ENCODE measurements around the gene GH1.
"Not testable (repeated sequence)": the region's sequence is repeated elsewhere in the genome, so short reads cannot be mapped to it uniquely, and the experiment has no call there.

GH1 gene

DNA sequence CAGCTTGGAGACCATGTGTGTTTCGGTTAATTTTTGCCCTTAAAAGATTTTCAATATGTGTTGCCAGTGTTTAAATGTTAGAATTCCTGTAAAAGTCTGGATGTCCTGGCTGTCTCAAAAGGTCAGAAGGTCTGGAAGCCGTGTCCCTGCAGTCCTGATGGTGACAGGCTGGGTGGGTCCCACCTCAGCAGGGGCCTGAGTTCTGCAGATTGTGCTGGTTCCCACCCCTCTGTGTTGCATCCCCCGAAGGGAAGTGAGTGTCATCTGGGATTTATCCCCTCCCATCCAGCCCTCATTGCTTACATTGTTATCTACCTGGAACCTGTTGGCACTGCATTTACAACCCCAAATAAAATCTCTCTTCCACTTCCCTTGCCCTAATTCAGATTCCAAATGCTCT, 24.6 kb downstream of the GH1 start:
- not testable (repeated sequence) for DNase-seq

DNA sequence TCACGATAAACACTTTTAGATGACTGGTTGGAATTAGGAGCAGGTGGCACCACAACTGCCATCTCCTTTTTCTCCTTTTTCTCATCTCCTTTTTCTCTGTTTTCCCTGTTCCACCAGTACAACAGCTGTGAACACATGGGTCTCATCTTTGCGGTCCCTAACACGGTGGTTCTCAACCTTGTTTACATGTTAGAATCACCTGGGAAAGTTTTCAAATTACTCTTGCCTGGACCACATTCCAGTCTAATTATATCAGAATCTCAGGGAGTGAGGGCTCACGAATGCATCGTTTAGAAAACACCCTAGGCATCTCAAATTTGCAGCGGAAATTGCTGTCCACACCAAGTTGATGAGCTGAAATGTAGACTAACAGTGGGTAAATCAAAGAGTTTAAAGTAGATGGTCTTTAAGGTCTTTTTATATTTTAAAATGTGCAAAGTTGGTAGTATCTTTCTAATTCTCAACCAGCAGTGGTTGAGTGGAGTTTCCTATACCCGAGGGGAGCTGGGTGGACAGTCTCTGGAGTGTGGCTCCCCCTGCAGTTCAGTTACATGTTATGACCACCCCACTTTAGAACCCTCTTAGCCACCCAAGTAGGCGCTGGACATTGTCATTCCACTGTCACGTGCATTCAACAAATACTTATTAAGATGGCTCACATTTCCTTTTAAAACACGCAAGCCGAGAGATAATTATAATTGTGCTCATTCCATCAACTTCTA, 26.2 kb downstream of the GH1 start:
- DNase-seq, result not testable (repeated sequence)

DNA sequence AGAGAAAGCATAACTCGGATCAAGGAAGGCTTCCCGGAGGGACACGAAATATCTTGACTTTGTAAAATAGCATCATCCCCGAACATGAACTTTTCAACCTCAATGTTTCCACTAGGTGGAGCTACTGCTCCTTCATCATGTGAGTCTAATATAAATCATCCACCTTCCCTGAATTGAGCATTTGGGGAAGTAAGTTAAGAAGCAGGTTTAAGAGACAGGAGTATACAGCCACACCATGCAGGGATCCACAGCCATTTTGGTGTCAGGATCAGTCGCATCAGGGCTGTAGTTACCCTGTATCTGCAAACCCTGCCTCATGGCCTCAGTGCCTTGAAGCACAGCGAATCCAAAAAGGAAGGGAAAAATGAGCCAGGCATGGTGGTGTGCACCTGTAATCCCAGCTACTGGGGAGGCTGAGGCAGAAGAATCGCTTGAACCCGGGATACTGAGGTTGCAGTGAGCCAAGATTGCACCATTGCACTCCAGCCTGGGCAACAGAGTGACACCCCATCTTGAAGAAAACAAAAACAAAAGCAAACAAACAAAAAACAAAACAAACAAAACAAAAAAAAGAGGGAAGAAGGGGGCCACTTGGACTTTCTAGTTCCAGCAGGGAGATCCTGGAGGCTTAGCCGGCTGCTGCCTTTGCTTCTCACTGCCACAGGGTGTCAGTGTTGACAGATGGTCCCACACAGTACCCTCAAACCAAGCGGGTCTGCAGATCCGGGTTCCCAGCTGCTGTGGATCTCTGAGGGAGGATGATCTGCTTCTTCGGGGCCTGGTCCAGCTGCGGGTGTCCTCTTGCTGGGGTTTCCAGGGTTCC, 29.4 kb downstream of the GH1 start:
- peak; percentile 45 for DNase-seq

DNA sequence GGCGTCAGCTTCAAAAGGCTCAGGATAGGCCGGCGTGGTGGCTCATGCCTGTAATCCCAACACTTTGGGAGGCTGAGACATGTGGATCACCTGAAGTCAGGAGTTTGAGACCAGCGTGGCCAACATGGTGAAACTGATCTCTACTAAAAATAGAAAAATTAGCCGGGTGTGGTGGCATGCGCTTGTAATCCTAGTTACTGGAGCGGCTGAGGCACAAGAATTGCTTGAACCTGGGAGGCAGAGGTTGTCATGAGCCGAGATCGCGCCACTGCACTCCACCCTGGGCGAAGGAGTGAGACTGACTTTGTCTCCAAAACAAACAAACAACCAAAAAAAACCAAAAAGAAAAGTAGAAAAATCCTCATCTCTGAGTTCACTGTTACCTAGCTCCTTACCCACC, 33.5 kb downstream of the GH1 start:
- DNase-seq, result not testable (repeated sequence)

DNA sequence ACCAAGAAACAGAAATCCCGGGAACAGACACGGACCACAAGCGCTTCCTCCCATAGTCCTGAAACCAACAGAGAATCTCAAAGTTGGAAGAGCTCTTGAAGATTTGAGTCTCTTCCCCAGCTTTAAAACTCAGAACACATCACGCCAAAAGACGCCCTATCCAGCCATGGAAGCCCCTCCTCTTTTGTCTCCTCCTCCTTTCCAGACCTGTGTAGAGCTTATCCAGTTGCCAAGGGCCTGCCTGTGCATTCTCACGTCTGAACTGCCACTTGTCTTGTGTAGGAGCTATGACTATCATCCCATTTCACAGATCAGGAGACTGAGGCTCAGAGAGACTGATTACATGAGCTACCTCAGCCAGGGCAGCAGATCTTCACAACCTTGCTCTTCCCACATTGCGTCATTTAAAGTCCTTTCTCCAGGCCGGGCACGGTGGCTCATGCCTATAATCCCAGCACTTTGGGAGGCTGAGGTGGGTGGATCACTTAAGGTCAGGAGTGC, 36.0 kb downstream of the GH1 start:
- not testable (repeated sequence) for DNase-seq

DNA sequence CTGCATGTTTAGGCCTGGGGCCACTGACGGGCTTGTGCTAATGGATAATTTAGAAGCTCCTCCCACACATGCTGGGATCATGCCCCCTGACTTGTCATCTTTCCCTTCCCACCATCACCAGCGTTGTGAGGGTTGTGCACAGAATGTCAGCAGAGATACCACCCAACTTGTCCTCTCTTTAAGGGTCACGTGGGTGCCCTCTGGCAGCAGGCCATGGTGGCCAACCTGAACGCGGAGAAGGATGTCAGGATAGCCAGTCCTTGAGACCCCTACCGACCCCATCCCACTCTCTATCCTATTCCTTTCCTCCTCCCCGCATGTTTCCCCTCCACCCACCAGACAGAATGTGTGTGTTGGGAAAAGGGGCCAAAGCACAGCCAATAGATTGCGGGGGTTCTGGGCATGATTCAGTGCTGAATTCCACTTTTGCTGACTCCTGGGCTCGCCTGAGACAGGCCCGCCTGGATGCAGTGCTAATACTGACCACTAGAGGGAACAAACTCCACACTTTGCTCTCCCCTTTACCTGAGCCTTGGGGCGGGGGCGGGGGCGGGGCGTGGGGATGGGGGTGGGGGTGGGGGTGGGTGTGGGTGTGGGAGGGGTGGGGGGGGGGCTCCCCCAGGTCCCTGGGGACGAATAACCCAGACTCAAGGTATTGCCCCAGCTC, 36.6 kb downstream of the GH1 start, which contains the start of gene GH2:
Gene GH2, minus strand, starts transcription at position 10 of the 667 bp plus-strand sequence. CDS start 143 bp downstream, outside the sequence.
- DNase-seq, result peak; percentile 65

DNA sequence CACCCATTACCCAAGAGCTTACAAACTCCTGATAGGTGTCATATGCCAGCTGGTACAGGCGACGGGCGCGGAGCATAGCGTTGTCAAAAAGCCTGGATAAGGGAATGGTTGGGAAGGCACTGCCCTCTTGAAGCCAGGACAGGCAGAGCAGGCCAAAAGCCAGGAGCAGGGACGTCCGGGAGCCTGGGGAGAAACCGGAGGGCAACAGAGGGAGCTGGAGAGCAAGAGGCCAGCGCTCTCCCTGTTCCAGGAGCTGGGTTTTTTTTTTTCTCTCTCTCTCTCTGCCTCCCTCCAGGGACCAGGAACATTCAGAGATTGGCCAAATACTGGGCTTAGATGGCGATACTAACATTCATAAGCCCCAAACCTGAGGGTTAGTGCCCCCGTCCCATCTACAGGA, 37.3 kb downstream of the GH1 start:
- not testable (repeated sequence) for DNase-seq

DNA sequence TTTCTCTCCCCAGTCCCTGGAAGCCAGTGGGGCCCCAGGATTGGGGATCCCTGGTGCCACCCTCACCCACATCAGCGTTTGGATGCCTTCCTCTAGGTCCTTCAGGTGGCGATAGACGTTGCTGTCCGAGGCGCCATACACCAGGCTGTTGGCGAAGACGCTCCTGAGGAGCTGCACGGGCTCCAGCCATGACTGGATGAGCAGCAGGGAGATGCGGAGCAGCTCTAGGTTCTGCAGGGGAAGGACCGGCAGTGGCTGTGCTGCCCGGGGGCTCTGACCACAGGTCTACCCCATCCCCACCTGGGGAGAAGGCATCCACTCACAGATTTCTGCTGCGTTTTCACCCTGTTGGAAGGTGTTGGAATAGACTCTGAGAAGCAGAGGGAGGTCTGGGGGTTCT, 37.9 kb downstream of the GH1 start:
- DNase-seq, result no peak

DNA sequence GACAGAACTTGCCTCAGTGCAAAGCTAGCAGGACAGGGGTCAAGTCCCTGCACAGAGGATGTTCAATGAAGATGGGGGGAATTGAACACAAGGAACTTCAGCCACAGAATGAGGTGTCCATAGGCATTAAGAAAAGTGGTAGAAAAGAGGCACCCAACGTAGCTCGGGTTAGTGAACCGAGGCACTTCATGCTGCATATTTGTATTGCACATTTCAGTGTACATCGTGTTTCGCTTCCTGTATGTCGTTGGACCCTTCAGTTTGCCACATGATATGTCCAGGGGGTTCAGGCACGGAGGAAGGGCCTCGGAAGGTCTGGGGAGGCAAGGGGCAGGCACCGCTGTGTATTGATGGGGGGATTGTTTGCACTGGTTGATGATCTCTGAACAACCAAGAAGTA, 40.2 kb downstream of the GH1 start:
- DNase-seq, result not testable (repeated sequence)

DNA sequence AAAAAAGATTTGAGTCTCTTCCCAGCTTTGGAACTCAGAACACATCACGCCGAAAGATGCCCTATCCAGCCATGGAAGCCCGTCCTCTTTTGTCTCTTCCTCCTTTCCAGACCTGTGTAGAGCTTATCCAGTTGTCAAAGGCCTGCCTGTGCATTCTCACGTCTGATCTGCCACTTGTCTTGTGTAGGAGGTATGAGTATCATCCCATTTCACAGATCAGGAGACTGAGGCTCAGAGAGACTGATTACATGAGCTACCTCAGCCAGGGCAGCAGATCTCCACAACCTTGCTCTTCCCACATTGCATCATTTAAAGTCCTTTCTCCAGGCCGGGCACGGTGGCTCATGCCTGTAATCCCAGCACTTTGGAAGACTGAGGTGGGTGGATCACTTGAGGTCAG, 43.9 kb downstream of the GH1 start:
- not testable (repeated sequence) for DNase-seq

DNA sequence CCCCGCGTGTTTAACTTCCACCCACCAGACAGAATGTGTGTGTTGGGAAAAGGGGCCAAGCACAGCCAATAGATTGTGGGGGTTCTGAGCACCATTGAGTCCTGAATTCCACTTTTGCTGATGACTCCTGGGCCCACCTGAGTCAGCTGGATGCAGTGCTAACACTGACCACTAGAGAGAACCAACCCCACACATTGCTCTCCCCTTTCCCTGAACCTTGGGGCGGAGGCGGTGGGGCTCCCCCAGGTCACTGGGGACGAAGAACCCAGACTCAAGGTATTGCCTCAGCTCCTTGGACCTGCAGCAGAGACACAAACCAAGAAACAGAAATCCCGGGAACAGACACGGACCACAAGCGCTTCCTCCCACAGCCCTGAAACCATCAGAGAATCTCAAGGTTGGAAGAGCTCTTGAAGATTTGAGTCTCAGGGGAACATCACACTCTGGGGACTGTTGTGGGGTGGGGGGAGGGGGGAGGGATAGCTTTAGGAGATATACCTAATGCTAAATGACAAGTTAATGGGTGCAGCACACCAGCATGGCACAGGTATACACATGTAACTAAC, 44.5 kb downstream of the GH1 start:
- DNase-seq, result not testable (repeated sequence)

DNA sequence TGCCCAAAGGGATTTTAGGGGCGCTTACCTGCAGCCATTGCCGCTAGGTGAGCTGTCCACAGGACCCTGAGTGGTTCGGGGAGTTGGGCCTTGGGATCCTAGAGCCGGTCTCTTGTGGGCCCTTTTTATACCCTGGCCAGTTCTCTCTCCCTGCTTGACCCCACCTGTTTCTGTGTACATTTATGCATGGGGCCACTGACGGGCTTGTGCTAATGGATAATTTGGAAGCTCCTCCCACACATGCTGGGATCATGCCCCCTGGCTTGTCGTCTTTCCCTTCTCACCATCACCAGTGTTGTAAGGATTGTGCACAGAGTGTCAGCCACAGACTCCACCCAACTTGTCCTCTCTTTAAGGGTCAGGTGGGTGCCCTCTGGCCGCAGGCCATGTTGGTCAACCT, 45.1 kb downstream of the GH1 start, which contains the start of gene CSH2:
Gene CSH2, minus strand, starts transcription at position 101 of the 400 bp plus-strand sequence. Its CDS starts 63 bp downstream, at position 38.
- DNase-seq, result not testable (repeated sequence)

DNA sequence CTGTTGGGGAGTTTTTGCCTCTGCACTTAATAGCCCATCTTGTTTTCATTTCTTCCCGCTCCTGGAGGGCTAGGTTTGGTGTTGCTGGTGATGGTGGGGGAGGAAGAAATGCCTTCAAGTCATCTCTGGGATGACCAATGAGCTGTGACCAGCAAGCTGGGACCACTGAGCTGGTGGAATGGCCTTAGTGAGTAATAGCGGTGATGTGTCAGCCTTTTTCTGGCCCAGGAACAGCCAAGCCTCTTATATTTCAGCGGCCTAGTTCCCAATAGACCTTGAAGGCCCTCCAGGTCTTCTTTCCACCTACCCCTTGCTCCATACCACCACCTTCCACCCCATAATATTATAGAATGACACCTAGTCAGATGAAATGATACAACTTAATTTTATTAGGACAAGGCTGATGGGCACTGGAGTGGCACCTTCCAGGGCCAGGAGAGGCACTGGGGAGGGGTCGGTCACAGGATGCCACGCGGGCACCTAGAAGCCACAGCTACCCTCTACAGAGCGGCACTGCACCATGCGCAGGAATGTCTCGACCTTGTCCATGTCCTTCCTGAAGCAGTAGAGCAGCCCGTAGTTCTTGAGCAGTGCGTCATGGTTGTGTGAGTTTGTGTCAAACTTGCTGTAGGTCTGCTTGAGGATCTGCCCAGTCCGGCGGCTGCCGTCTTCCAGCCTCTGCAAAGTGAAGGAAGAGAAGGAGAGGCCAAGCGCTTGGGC, 46.8 kb downstream of the GH1 start:
- not testable (repeated sequence) for DNase-seq

DNA sequence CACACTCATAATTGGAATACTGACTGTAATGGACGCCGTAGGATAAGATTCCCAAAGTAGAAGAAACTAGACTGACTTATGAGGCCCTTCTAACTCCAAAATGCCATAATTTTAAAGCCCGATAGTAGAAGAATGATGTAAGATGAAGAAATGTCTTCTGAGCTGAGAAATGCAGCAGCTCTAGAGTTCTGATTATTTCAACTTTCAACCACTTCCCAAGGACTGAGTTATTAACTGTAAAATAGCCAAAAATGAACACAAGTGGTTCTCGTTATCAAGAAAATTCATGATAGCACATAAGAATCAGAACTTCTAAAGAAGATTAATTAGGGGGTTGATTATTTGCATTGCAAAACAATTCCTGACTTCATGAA, 48.4 kb downstream of the GH1 start:
- DNase-seq, result not testable (repeated sequence)

DNA sequence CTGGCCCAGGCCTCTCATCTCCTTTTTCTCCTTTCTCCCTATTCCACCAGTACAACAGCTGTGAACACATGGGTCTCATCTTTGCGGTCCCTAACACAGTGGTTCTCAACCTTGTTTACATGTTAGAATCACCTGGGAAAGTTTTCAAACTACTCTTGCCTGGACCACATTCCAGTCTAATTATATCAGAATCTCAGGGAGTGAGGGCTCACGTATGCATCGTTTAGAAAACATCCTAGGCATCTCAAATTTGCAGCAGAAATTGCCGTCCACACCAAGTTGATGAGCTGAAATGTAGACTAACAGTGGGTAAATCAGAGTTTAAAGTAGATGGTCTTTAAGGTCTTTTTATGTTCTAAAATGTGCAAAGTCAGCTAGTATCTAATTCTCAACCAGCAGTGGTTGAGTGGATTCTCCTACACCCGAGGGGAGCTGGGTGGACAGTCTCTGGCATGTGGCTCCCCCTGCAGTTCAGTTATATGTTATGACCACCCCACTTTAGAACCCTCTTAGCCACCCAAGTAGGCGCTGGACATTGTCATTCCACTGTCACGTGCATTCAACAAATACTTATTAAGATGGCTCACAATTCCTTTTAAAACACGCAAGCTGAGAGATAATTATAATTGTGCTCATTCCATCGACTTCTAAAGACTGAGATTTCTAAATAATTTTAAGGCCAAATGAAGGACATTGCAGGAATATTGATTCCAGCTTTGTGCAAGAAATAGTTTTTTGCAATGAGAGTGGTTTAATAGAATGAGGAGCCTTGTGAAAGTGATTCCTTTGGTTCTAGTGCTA, 48.9 kb downstream of the GH1 start:
- not testable (repeated sequence) for DNase-seq
